GM10266 (cell line): ENCODE measurements around the gene SCARB1.

Source experiments
- DNase-seq: peaks from one replicate; pipeline ENCODE4 v3.0.0; 2012; ENCODE audit errors: extremely low spot score
- CTCF ChIP-seq: IDR thresholded peaks from 2 replicates; pipeline ENCODE4 v1.5.1; 2012; ENCODE audit warnings: mild to moderate bottlenecking, low read depth; ENCODE audit not compliant: control insufficient read depth, insufficient read depth; ENCODE audit errors: missing control alignments

SCARB1 gene

GRCh38 chr12:124851342-124851741 is 12.3 kb downstream of the SCARB1 start:
- no peak for DNase-seq
- TF ChIP-seq CTCF = no peak

GRCh38 chr12:124849382-124849781 is 14.3 kb downstream of the SCARB1 start:
- no peak for TF ChIP-seq CTCF
- no peak for DNase-seq

- TF ChIP-seq CTCF = no peak
- no peak for DNase-seq
Observed at GRCh38 chr12:124848621-124849380, 14.9 kb downstream of the SCARB1 start.

- DNase-seq = no peak
- TF ChIP-seq CTCF = no peak
Observed at GRCh38 chr12:124847113-124848074, 16.3 kb downstream of the SCARB1 start.

GRCh38 chr12:124844411-124845397 is 19.0 kb downstream of the SCARB1 start:
- DNase-seq = no peak
- no peak for TF ChIP-seq CTCF

GRCh38 chr12:124842800-124843510 is 20.7 kb downstream of the SCARB1 start:
- DNase-seq = no peak
- TF ChIP-seq CTCF = no peak
